GM19455 (cell line): ENCODE data around the gene SCG5.
"Not testable (repeated sequence)": the region's sequence is repeated elsewhere in the genome, so short reads cannot be mapped to it uniquely, and the experiment has no call there.

Source experiments
- ATAC-seq: cut with Tn5 transposase; IDR thresholded peaks from one replicate; pipeline ENCODE4 v1.9.1; 2021; ENCODE audit not compliant: unreplicated experiment

SCG5 gene, protein sequence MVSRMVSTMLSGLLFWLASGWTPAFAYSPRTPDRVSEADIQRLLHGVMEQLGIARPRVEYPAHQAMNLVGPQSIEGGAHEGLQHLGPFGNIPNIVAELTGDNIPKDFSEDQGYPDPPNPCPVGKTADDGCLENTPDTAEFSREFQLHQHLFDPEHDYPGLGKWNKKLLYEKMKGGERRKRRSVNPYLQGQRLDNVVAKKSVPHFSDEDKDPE

DNA sequence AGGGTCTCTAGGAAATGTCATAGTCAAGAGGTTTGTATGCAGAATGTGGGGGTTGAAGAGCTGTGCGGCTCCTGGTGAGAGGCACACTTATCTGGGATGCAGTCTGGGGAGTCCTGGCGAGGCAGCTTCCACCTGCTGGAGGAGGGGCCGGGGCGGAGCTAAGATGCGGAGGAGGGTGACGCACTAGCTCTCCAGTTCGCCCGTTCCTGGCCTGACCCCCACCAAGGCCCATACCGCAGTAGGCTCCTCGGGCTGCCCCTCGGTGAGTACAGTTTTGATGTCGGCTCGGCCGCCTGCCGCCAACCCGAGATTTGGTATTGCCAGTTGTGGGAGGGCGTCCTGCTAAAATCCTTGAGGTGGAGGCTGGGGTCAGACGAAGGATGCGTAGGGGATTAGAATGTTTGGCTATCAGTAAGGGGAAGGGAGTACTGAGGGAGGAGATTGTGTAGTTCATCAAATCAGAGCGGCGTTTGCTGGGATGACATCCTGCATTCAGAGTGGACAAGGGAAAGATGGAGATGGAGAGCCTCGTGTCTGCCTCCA is at the start of gene SCG5:
Gene SCG5, plus strand, starts transcription at position 194 of the 543 bp plus-strand sequence. CDS start 1,883 bp downstream, outside the sequence.
- ATAC-seq, result no peak

DNA sequence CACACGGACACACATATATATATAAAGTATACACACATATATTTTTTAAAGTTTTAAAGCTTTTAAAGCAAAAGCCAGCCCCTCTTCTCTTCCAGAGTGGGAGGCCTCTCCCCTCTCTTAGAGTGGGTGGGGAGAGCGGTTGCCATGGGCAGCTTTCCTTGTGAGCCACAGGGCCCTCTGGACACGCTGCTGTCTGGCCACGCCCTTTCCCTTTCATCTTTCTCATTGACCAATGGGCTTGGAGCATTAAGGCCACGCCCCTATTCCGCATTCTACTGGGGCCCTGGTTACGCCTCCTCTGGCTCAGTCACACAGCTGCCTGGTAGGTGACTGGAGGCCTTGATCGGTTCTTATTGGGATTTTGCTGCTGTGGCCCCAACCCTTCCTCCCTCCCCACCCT is 48.4 kb upstream of the SCG5 start, which contains the start of gene GOLGA8N:
Gene GOLGA8N, plus strand, starts transcription at position 306 of the 400 bp plus-strand sequence.
- ATAC-seq, result not testable (repeated sequence)

DNA sequence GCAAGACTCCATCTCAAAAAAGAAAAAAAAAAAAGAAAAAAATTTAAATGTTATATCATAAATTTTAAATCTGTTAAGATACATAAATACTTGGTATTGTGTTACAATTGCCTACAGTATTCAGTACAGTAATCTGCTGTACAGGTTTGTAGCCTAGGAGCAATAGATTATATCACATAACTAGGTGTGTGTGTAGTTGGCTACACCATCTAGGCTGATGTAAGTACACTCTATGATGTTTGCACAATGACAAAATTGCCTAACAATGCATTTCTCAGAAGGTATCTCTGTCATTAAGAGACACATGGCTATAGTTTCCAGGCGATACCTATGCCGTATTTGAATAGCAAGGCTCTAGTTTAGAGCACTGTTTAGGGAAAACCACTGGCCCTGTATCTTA is 32.0 kb upstream of the SCG5 start:
- not testable (repeated sequence) for ATAC-seq

DNA sequence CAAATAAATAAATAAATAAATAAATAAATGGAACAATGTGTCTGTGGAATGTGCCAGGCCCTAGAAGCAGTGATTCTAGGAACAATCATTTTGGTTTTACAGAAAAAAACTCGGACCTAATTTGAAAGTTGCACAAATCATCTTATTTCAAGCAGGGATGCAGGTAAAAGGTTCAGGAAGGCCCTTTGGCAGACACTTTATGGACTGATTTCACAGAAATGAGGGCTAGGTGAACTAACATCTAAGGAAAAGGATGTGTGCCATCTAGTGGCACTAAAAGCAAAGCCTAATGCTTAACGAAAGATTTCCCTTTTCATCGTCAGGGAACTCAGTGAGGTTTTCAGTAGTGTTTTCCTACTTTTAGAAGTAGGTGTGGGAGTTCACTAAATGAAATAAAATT is 30.8 kb upstream of the SCG5 start:
- not testable (repeated sequence) for ATAC-seq

DNA sequence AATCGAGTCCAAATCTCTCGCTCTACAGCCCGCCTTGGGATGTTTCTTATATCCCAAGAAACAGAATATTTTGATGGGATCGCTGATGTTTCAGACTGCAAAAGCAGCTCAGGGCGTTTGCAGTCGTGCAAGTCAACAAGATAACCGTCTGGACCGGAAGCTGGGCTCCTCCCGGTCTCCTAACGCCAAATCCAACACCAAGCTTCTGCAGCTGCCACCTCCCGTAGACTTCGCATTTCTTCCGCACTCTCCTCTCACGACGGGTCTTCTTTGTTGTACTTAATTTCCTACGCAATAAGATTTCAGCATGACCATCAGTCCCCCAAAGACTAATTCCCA is 26.8 kb upstream of the SCG5 start:
- peak; percentile 30 for ATAC-seq

DNA sequence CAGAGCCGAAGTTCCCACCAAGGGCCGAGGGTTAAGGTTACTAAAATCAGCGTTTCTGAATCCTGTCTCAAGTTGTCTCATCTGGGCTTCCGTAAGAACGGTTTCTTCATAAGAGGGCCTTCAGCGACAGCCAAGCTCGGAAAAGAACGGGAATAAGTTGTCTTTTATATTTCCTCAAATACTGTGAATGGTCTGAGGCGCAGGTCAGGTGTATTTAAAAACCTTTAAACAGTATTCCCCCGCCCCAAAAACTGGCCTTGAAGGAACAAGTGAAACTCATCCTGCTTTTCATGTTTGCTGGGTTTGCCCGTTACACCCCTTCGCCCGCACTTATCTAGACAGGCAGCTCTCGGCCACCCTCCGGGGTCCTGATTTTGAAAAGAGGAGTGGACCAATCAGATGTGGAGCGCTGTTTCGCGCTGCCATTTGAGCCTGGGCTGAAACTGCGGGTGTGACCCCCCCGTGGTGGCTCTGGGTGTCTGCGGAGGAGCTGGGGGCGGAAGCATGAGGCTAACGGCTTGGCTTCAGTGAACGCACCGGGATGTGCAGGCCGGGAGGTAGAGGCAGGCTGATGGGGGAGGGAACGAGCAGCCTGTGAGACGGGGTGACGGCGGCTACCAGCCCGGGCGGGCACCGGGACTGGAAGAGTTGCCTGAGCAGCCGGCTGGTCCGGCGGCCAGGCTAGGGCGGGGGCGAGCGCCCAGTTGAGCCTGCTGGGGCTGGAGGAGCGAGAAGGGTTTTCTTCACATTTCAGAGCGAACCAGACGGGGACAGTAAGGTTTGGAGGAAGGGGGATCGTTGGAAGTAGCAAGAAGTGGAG is 26.2 kb upstream of the SCG5 start, which contains the start of gene ARHGAP11A:
Gene ARHGAP11A, plus strand, starts transcription at position 454 of the 820 bp plus-strand sequence. CDS start 708 bp downstream, outside the sequence.
- ATAC-seq, result peak; percentile 75

GRCh38 chr15:32615871-32616426 is 25.6 kb upstream of the SCG5 start:
- ATAC-seq, result not testable (repeated sequence)

DNA sequence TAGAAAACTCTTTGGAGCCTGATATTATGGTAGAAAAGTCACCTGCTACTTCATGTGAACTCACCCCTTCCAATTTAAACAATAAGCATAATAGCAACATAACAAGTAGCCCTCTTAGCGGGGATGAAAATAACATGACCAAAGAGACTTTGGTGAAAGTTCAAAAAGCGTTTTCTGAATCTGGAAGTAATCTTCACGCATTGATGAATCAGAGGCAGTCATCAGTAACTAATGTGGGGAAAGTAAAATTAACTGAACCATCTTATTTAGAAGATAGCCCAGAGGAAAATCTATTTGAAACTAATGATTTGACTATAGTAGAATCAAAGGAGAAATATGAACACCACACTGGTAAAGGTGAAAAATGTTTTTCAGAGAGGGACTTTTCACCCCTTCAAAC is 5.1 kb upstream of the SCG5 start:
- no peak for ATAC-seq

DNA sequence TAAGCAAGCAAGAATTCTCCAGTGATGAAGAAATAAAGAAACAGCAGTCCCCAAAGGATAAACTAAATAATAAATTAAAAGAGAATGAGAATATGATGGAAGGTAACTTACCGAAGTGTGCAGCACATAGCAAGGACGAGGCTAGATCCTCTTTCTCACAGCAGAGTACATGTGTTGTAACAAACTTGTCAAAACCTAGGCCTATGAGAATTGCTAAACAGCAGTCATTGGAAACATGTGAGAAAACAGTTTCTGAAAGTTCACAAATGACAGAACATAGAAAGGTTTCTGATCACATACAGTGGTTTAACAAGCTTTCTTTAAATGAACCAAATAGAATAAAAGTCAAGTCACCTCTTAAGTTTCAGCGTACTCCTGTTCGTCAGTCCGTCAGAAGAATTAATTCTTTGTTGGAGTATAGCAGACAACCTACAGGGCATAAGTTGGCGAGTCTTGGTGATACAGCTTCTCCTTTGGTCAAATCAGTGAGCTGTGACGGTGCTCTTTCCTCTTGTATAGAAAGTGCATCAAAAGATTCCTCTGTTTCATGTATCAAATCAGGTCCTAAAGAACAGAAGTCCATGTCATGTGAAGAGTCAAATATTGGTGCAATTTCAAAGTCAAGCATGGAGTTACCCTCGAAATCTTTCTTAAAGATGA is 4.5 kb upstream of the SCG5 start:
- ATAC-seq, result no peak

DNA sequence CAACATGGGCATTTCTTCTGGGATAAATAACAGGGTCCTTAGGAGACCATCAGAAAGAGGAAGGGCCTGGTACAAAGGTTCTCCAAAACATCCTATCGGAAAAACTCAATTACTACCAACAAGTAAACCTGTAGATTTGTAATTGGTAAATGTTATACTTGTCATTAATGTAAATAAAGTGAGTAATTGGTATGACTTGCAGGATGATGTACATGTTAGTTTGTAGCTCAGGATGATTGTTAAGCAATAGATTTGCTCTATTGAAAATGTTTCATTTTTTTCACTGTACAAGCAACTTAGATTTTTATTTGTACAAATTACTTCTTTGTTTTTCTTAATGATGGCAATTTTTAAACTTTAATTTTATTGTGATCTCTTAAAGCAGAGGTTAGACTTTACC is 3.8 kb upstream of the SCG5 start:
- no peak for ATAC-seq

DNA sequence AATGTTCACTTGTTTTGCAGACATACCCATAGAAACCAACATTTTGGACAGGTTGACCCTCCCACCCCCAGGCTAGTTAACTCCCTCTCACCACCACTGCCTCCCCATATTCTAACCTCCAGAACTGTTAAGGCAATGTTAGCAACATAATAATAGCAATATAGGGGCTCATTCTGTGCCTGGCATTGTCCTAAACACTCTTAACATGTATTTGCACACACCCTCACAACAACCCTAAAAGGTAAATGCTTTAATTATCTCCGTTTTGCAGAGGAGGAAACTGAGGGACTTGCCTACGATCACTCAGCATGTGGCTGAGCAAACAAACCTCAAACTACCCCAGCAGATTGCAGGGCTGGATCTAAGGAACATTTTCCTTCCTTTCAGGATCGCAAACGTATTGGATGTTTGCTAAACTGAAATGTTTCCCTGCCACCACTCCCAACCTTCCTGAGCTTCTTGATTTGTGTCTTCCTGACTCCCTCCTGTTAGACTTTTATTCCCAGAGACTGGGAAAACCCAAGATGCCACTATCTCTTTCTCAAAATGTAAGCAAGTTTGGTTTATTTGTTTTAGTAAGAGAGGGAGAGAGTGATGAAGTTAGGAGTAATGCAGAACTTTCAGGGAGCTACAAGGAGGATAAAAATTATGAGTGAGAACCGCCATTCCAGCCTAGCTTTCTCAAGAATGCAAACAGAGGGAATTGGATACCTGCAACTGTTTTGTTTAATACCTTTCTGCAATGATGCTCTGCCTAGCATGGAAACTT is 1.3 kb downstream of the SCG5 start:
- no peak for ATAC-seq

- no peak for ATAC-seq
These were observed 2.5 kb downstream of the SCG5 start for GRCh38 chr15:32643907-32644445.

DNA sequence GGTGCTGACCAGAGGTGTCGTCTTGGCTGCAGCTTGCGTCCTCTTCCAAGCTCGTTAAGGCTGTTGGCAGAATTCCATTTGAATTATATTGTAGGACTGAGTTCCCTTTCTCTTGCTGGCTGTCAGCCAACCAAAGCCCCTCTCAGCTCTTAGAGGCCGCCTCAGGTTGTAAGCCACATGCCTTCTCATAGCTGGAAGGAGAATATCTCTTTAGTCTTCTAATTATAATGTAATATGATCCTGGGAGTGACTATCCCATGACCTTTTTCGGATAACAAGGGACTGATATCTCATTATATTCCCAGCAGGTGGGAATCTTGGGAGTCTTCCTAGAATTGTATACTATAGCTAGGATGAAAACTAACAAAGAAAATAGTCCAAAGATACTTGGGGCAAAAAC is 4.8 kb downstream of the SCG5 start:
- ATAC-seq, result no peak

DNA sequence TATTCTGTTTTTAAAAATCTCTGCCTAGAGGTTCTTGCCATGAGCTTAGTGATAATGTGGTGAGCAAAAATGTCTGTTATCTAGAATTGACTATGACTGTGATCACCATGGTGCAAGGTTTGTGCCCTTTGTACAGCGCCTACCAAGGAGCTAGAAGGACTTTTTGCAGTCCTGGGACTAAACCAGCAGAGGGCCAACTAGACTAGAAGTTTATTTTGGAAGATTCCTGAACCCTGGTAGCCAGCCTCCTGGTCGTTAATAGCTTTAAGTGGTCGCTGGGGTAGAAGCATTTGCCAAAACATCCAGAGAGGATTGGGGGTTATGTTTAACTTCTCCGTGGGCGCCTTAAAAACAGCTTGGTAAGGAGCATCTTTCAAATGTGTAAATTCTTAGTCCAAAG is 7.8 kb downstream of the SCG5 start:
- ATAC-seq, result no peak

- no peak for ATAC-seq
These were observed 9.8 kb downstream of the SCG5 start for GRCh38 chr15:32651229-32651837.

DNA sequence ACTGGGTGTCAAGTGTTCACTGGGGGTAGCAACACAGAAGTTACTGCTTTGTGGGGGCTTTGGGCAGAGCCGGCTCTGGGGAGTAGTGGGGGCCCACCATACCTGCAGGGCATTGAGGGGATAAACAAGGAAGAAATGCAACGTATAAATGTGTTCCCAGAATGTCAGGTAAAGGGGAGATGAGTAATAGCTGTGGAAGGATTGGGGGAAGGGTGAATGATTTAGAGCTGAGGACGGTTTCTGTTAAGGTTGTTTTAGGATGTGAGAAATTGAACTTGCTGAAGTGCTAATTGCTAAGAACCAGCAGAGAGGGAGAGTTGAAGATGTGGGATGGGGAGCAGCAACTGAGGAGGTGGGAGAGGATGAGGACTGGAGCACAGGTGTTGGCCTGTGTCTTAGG is 10.7 kb downstream of the SCG5 start:
- ATAC-seq, result no peak

- no peak for ATAC-seq
These were observed 14.6 kb downstream of the SCG5 start for GRCh38 chr15:32656091-32656490.

DNA sequence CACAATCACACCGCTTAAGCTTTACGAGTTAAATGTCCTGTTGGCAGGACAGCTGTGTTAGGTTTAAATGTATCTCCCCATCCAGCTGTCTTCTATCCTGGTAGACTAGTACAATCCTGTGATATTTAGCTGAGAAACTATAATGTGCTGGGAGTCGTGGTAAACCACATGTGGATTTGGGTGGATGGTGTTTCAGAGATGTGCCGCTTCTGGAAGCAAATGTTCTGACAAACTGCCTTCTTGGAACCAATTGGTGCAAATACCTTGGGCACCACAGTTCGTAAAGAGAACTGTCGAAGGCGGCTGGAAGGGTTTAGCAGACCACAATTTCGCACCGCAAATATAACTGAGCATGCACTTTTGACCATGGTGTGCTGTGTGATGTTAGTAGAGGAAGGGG is 15.0 kb downstream of the SCG5 start:
- no peak for ATAC-seq

GRCh38 chr15:32657198-32657883 is 15.8 kb downstream of the SCG5 start:
- ATAC-seq, result no peak
